ENCODE results near the gene OR4X1. TPM values are rescaled to one million over a fixed set of nuclear protein-coding genes. Genes with fewer than 3 reads are reported as not detected.

Gene OR4X1
- total and polyA plus RNA-seq, 2 of the 8 experiments (the other 6 are each of a cell fraction or from before 2014, with no cell fraction given): not detected

DNA sequence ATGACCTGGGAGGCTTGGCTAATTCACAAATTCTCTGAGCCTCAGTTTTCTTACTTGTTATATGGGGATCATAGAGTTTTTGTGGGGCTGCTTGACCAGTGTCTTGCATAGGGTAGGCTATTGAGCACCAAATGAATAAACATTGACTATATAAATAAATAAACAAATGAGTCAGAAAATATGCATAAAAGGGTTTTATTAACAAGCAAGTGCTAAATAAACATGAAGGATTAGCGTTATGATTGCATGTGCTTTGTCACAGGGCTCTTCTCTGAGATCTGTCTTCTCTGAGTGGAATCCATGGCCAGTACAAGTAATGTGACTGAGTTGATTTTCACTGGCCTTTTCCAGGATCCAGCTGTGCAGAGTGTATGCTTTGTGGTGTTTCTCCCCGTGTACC, 47.2 kb upstream of the OR4X1 start, which contains the start of gene OR4B1:
OR4B1 (plus strand) TSS at position 301 of the 400 bp plus-strand sequence; CDS start at position 301, 0 bp downstream.
- FAIRE-seq: no peak
- no peak within 1 kb of the TSS for H2BK120ac ChIP-seq (replicated peaks; ENCODE audit: low read depth, low read length)
- H2BK20ac ChIP-seq (ENCODE audit: low read length): no peak within 1 kb of the TSS
- no peak within 1 kb of the TSS for H3K4me2 ChIP-seq (ENCODE audit: insufficient read depth in 1 of 2, low read depth in 2 of 2, low read length in 2 of 2)
- H3K23ac ChIP-seq (ENCODE audit: insufficient read length): no peak within 1 kb of the TSS
- no peak within 1 kb of the TSS for H2AK5ac ChIP-seq (ENCODE audit: low read depth, low read length)
- no peak within 1 kb of the TSS for H2BK5ac ChIP-seq (ENCODE audit: low read depth, low read length)
- H2BK12ac ChIP-seq (ENCODE audit: low read depth, low read length): no peak within 1 kb of the TSS
- H3K18ac ChIP-seq (ENCODE audit: extremely low read depth, low read length): no peak within 1 kb of the TSS
- no peak within 1 kb of the TSS for H3K9ac ChIP-seq (replicated peaks in 1 of 4; ENCODE audit: extremely low read depth in 1 of 4, low read depth in 3 of 4, low read length in 3 of 4)
- no peak within 1 kb of the TSS for H2BK15ac ChIP-seq (ENCODE audit: low read length)
- 64% methylated on average over 2 of the region's 2 CpGs; no CpG with 5 or more reads in 1 of the 2 experiments for WGBS, 2 experiments (ENCODE audit: extremely low coverage in 1 of 2, insufficient coverage in 1 of 2, insufficient read length in 1 of 2, insufficient replicate concordance in 2 of 2, low coverage in 1 of 2, low lambda C conversion rate in 2 of 2, missing lambda C conversion rate in 1 of 2)
- no peak within 1 kb of the TSS for H3K27ac ChIP-seq (ENCODE audit: low read depth, low read length)
- no peak within 1 kb of the TSS for H4K91ac ChIP-seq (replicated peaks; ENCODE audit: insufficient read length, low read length)
- H3K4me3 ChIP-seq (ENCODE audit: extremely low read depth in 1 of 4, insufficient read depth in 2 of 4, low read depth in 3 of 4, low read length in 4 of 4): no peak within 1 kb of the TSS
- H3K9me3 ChIP-seq (ENCODE audit: insufficient read depth in 2 of 2, low read depth in 1 of 2, low read length in 1 of 2): peaks cover 59 to 74% of the 10 kb centered on the region in 2 experiments
- no peak within 1 kb of the TSS for H3K56ac ChIP-seq (replicated peaks; ENCODE audit: insufficient read length, low read depth, low read length)
- no peaks in the 10 kb centered on the region for H3K79me2 ChIP-seq (ENCODE audit: control insufficient read depth in 1 of 2, insufficient read depth in 2 of 2, low read length in 2 of 2)
- H3K36me3 ChIP-seq (ENCODE audit: control insufficient read depth in 2 of 4, insufficient read depth in 4 of 4, low read length in 3 of 4): no peaks in the 10 kb centered on the region; a peak in 1 of 8 replicates
- no peaks in the 10 kb centered on the region for H3K79me1 ChIP-seq (ENCODE audit: low read depth, low read length)
- no peak within 1 kb of the TSS for H4K5ac ChIP-seq (ENCODE audit: insufficient read length, low read depth, low read length)
- CTCF ChIA-PET (ENCODE audit: partially characterized antibody): no interaction called here
- no peaks in the 10 kb centered on the region; the same call in 1 of the 2 replicates for H3K23me2 ChIP-seq (ENCODE audit: low read depth, low read length)
- no peaks in the 10 kb centered on the region for H3K4me1 ChIP-seq (replicated peaks in 1 of 4; ENCODE audit: control insufficient read depth in 3 of 4, insufficient read depth in 4 of 4, low read length in 3 of 4)
- H4K20me1 ChIP-seq (replicated peaks in 1 of 2; ENCODE audit: control insufficient read depth in 1 of 2, insufficient read depth in 2 of 2, low read length in 2 of 2): no peaks in the 10 kb centered on the region
- H2AFZ ChIP-seq (ENCODE audit: low read length): no peak within 1 kb of the TSS
- no peak within 1 kb of the TSS for H3K14ac ChIP-seq (ENCODE audit: insufficient read length)
- no peak for DNase-seq (ENCODE audit: low read depth in 1 of 2, low spot score in 2 of 2)
- no peak within 1 kb of the TSS for H4K8ac ChIP-seq (ENCODE audit: extremely low read depth, insufficient read depth, low read length)
- H3K4ac ChIP-seq (replicated peaks; ENCODE audit: insufficient read length, low read depth, low read length): no peak within 1 kb of the TSS
- TF ChIP-seq USF2 (IDR thresholded peaks at IDR 0.05; ENCODE audit: low read length) (no peak), BCL11A (IDR thresholded peaks at IDR 0.05; ENCODE audit: low read depth in 2 of 2, low read length in 2 of 2) (no peak), NRF1 (IDR thresholded peaks at IDR 0.05; ENCODE audit: low read depth, low read length) (no peak)
- H3K27me3 ChIP-seq (replicated peaks in 1 of 4; ENCODE audit: control insufficient read depth in 3 of 4, extremely low read depth in 1 of 4, insufficient read depth in 3 of 4, low read length in 3 of 4): no peaks in the 10 kb centered on the region
- POLR2A ChIA-PET (ENCODE audit: partially characterized antibody): no interaction called here
